ENCODE measurements around the gene SLC25A28.

Gene SLC25A28

DNA sequence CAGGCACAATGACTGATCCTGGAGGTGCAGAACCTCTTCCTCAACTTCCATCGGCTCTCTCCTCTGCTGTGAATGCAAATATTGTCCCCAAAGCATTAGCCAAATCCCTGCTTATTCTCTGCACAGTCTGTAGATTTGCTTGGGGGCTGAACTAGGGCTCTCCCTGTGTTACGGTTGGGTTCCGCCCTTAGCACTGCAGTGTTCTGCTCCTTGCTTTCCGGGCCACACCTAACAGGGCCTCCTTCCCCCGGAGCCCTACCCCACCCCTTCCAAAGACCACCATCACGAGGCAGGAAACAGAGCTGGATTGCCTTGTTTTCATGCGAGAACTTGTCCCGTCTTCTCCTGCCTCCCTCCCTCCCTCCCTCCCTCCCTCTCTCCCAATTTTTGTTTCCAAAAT is 36.6 kb downstream of the SLC25A28 start:
- DNase-seq (ENCODE audit: low spot score), result no peak

DNA sequence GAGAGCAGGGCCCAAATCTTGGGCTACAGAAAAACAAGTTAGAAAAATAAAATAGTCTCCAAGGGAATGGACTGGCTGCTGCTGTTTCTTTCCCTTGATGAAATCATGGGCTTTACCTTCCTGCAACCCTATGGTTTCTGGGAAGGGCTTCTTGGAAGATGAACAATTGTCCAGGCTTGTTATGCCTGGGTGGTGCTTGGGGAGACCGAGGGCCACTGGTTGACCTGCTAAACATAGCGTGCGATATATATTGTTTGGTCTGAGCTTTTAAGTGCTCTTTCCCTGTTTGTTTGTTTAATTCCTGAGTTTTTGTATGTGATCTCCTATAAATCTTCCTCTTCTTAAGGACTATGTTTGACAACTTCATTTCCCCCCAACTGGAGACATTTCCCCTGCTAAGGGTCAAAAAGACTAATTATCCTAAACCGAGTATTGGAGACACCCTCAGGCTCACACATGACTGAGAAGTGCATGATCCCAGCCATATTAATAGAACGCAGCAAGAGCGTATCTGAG is 37.9 kb downstream of the SLC25A28 start:
- no peak for DNase-seq (ENCODE audit: low spot score)

DNA sequence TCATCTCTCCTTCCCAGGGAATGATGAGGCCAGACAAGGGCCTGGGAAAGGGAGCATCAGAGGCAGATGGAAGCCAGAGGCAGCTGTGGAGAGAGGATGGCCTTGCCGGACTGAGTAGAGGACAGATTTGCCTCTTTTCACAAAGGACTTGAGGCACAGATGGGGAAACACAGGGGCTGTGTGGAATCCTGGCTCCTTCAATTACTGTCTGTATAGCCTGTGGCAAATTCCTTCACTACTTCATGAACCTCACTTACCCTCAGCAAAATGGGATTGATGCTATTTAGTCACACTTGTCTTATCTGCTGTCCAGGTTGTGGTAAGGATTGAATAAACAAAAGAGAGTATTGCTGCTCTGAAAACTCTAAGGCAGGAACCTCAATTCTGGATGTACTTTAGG is 40.3 kb downstream of the SLC25A28 start:
- DNase-seq (ENCODE audit: low spot score), result no peak

DNA sequence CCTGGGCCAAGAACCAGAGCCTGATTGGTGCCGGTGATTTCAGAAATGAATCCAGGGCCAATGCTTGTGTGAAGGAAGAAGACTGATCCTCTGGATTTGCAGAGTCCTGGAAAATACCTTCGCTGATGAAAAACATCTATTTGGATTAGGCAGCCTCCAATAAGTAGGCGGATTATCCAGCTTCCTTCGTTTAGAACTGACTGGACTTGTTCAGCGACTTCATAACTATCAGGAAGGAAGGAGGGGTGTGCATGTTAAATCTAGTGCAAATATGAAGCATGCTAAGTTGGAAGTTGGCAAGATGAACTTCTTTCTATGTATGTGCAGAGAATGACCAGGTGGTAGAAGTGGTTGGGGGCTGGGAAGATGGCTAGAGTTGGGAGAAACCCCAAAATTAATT is 46.4 kb downstream of the SLC25A28 start:
- no peak for DNase-seq (ENCODE audit: low spot score)

DNA sequence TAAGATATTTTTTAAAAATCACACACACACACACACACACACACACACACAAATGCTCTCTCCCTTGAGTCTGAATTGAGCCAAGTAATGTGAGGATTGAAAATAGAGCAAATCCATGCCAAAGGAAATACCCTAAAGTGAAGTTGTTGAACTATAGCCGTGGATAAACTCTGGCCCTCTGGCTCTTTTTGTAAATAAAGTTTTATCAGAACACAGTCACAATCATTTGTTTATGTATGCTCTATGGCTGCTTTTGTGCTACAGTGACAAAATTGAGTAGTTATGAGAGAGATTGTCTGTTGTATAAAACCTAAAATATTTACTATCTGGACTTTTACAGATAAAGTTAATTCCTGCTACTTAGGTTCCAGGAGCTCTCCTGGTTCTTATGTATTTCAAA is 48.4 kb downstream of the SLC25A28 start:
- no peak for DNase-seq (ENCODE audit: low spot score)

DNA sequence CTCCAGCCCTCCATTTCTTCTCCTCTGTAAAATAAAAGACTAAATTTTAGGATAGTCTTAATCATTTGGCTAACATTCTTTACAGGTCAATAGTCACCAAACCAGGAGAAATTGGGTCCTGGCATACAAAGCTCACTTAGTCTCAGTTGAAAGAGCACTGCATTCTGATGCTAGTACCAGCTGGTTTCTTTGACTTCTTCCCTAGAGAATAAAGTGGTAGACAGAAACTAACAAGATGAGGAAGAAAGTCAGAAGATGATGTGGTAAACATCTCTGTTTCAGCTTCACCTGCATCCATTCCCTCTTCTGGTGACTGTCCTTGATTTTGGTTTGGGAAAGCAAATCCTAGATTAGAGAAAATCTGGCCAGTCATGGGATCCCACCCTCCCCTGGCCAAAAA is 50.3 kb downstream of the SLC25A28 start:
- DNase-seq (ENCODE audit: low spot score), result no peak

DNA sequence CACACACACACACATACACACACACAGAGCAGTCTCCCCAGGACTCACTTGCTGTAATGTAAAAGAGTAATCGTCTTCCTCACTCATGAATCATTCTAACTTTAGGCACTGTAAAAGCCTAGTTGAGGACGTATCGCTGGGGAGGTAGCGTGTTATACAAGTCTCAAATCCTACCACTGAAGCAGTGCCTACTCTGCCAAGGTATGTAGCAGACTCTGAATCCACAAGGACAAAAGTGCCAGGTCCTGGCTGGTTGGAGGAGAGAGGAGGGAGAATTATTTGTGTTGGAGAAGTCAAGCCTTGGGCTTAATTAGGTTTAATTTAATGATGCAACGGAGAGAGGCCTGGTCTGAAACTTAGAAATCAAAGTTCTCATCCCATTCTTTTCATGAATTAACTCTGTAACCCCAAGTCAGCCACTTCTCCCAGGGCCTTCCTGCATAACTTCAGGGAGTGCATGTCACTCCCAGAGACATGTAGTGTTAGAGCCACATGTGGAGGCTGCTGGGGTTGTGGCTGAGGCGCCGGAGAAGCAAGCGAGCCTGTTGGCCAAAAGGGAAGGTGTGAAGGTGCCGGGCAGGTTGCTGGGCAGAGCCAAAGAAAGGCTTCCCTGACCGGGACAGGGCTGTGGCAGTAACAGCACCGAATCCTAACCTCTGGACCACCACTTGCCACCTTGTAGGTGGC is 50.8 kb downstream of the SLC25A28 start:
- DNase-seq (ENCODE audit: low spot score), result no peak

DNA sequence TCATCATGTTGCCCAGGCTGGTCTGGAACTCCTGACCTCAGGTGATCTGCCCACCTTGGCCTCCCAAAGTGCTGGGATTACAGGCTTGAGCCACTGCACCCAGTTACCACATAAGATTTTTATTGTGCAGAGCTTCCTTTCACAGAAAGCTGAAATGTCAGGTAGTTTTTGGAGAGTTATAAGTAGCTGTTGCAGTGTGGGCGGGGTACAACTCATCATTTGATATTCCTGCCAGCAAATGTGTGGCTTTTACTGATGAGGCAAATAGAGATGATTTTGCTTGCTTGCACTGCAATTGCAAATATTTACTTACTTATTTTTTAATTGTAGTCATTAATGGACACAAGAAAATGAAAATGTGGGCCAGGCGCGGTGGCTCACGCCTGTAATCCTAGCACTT is 55.1 kb downstream of the SLC25A28 start:
- no peak for DNase-seq (ENCODE audit: low spot score)

DNA sequence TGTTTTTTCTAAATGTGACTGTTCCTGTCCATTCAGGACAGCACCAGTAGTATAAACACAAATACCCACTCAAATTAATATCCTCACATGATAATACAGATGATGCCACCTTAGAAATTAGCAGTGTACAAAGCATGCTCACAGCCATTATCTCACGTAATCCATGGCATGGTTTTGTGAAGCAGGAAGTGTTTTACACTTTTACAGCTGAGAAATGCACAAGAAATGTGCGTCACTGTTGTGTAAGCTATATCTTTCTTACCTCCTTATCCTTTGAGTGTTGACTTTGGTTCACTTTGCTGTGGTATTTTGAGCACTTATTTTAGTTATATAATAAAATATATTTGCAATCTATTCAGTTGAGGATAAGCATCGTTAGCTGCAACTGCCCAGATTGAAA is 55.9 kb downstream of the SLC25A28 start:
- DNase-seq (ENCODE audit: low spot score), result no peak

DNA sequence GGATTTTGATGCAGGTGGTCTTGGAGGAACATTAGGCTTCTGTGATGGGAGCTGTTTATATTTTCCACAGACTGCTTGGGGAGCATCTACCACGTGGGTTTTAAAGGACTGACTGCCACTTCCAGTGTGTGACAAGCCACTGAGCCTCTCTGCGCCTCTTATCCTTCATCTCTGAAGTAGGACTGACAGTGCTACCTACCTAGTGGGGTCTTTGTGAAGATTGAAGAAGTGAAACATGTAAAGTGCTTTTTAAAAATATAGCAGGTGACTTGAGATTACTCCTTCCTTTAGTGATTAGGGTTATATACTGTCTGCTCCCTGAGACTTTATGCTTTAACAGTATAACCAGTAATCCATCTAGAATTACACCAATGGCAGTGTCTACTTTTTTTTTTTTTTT is 57.6 kb downstream of the SLC25A28 start:
- DNase-seq (ENCODE audit: low spot score), result no peak

All from iPS-NIHi11 (cell line).